GM18858 (cell line): ENCODE measurements around the gene ADA.
"Not testable (repeated sequence)": the region's sequence is repeated elsewhere in the genome, so short reads cannot be mapped to it uniquely, and the experiment has no call there.

Experiments used
- ATAC-seq: cut with Tn5 transposase; IDR thresholded peaks from one replicate; pipeline ENCODE4 v1.9.1; 2021; ENCODE audit not compliant: unreplicated experiment

Gene ADA

GRCh38 chr20:44678990-44679611 lies 27.6 kb upstream of the ADA start:
- ATAC-seq: no peak

GRCh38 chr20:44678242-44678641 lies 26.7 kb upstream of the ADA start:
- ATAC-seq: no peak

GRCh38 chr20:44672318-44672902 lies 20.9 kb upstream of the ADA start:
- ATAC-seq: not testable (repeated sequence)

- ATAC-seq: not testable (repeated sequence)
These were observed 20.0 kb upstream of the ADA start for GRCh38 chr20:44671541-44671940.

GRCh38 chr20:44670851-44671250 lies 19.4 kb upstream of the ADA start:
- not testable (repeated sequence) for ATAC-seq

GRCh38 chr20:44666066-44666465 lies 14.6 kb upstream of the ADA start:
- no peak for ATAC-seq

GRCh38 chr20:44664131-44664530 lies 12.6 kb upstream of the ADA start:
- no peak for ATAC-seq

- ATAC-seq: no peak
These were observed 10.8 kb upstream of the ADA start for GRCh38 chr20:44662261-44662660.

GRCh38 chr20:44660581-44660980 lies 9.1 kb upstream of the ADA start:
- no peak for ATAC-seq

- no peak for ATAC-seq
These were observed 8.4 kb upstream of the ADA start for GRCh38 chr20:44659931-44660330.

GRCh38 chr20:44658810-44659209 lies 7.3 kb upstream of the ADA start:
- ATAC-seq: no peak

- no peak for ATAC-seq
These were observed 6.4 kb upstream of the ADA start for GRCh38 chr20:44657875-44658274.

GRCh38 chr20:44656448-44656847 lies 4.9 kb upstream of the ADA start:
- ATAC-seq: no peak

- not testable (repeated sequence) for ATAC-seq
These were observed 2.7 kb upstream of the ADA start for GRCh38 chr20:44654210-44654609.

- ATAC-seq: no peak
These were observed 2.0 kb upstream of the ADA start for GRCh38 chr20:44653546-44653945.

GRCh38 chr20:44651434-44651683 lies 140 bp downstream of the ADA start:
- no peak for ATAC-seq

GRCh38 chr20:44650771-44651433 lies 597 bp downstream of the ADA start:
- ATAC-seq: no peak

GRCh38 chr20:44649976-44650375 lies 1.5 kb downstream of the ADA start:
- ATAC-seq: no peak

- no peak for ATAC-seq
These were observed 2.4 kb downstream of the ADA start for GRCh38 chr20:44649126-44649525.

GRCh38 chr20:44648579-44648978 lies 2.9 kb downstream of the ADA start:
- ATAC-seq: no peak

- no peak for ATAC-seq
These were observed 3.4 kb downstream of the ADA start for GRCh38 chr20:44648068-44648467.

GRCh38 chr20:44646641-44647274 lies 4.7 kb downstream of the ADA start:
- peak; percentile 44 for ATAC-seq
